HepG2 (cell line): ENCODE measurements around the gene INO80. TPM values are rescaled to one million over a fixed set of nuclear protein-coding genes. Genes with fewer than 3 reads are reported as not detected.
A peak's percentile ranks its signal among the peaks of the same experiment; 100 is the strongest.

Experiments used
- ARNT2 ChIP-seq: sonication (generic); formaldehyde crosslinking; IDR thresholded peaks from 2 replicates; pipeline ENCODE4 v1.8.0; 2022; ENCODE audit warnings: mild to moderate bottlenecking, low read depth, missing genetic modification reagents, moderate library complexity
- BORCS8-MEF2B ChIP-seq: sonication (generic); formaldehyde crosslinking; IDR thresholded peaks from 2 replicates; pipeline ENCODE4 v1.8.0; 2022; ENCODE audit warnings: mild to moderate bottlenecking, missing genetic modification reagents
- BRD4 ChIP-seq: sonication (generic); formaldehyde crosslinking; IDR thresholded peaks from 2 replicates; pipeline ENCODE4 v1.4.0; 2020; ENCODE audit warnings: missing genetic modification reagents
- CEBPG ChIP-seq: IDR thresholded peaks from 2 replicates; pipeline ENCODE4 v1.6.1; 2016
- HES4 ChIP-seq: sonication (generic); formaldehyde crosslinking; IDR thresholded peaks from 2 replicates; pipeline ENCODE4 v1.9.0; 2021; ENCODE audit warnings: mild to moderate bottlenecking, missing genetic modification reagents, borderline replicate concordance
- KLF15 ChIP-seq: sonication (generic); formaldehyde crosslinking; IDR thresholded peaks from 2 replicates; pipeline ENCODE4 v1.8.1; 2023; ENCODE audit warnings: borderline replicate concordance, mild to moderate bottlenecking, inconsistent platforms, missing genetic modification reagents, mixed read lengths
- KMT2A ChIP-seq: sonication (generic); formaldehyde crosslinking; IDR thresholded peaks from 2 replicates; pipeline ENCODE4 v1.4.0; 2020; ENCODE audit warnings: missing genetic modification reagents
- NFYB ChIP-seq: sonication (generic); formaldehyde crosslinking; IDR thresholded peaks from 2 replicates; pipeline ENCODE4 v1.4.0; 2020; ENCODE audit warnings: missing genetic modification reagents
- PATZ1 ChIP-seq: sonication (generic); formaldehyde crosslinking; IDR thresholded peaks from 2 replicates; pipeline ENCODE4 v1.4.0; 2020; ENCODE audit warnings: missing genetic modification reagents
- PAX8 ChIP-seq: sonication (generic); formaldehyde crosslinking; IDR thresholded peaks from 2 replicates; pipeline ENCODE4 v1.8.0; 2022; ENCODE audit warnings: mild to moderate bottlenecking, missing genetic modification reagents, borderline replicate concordance
- PCBP2 ChIP-seq: fragments of 200-400 bp; formaldehyde crosslinking; optimal IDR thresholded peaks from 2 replicates; pipeline ENCODE3; 2018; ENCODE audit warnings: low read length, low read depth; ENCODE audit not compliant: poor library complexity, severe bottlenecking
- PITX1 ChIP-seq: sonication (generic); formaldehyde crosslinking; IDR thresholded peaks from 2 replicates; pipeline ENCODE4 v1.5.1; 2020; ENCODE audit warnings: mild to moderate bottlenecking, missing genetic modification reagents
- RBM39 ChIP-seq: fragments of 200-400 bp; formaldehyde crosslinking; IDR thresholded peaks from one replicate; pipeline ENCODE4 v1.6.1; 2018; ENCODE audit warnings: antibody characterized with exemption, mild to moderate bottlenecking, low read depth, low read length; ENCODE audit not compliant: poor library complexity, severe bottlenecking
- RNF2 ChIP-seq: fragments of 450-650 bp; conservative IDR thresholded peaks from 2 replicates; pipeline ENCODE4 v1.6.1; 2016; ENCODE audit warnings: low read depth
- RXRA ChIP-seq: sonication (generic); formaldehyde crosslinking; IDR thresholded peaks from 2 replicates; pipeline ENCODE4 v1.5.1; 2020; ENCODE audit warnings: missing genetic modification reagents
- SKI ChIP-seq: fragments of 450-650 bp; IDR thresholded peaks from one replicate; pipeline ENCODE4 v1.6.1; 2018; ENCODE audit warnings: mild to moderate bottlenecking; ENCODE audit not compliant: partially characterized antibody
- SP4 ChIP-seq: sonication (generic); formaldehyde crosslinking; IDR thresholded peaks from 2 replicates; pipeline ENCODE4 v1.8.1; 2023; ENCODE audit warnings: mild to moderate bottlenecking, missing genetic modification reagents
- THYN1 ChIP-seq: sonication (generic); formaldehyde crosslinking; IDR thresholded peaks from 2 replicates; pipeline ENCODE4 v1.8.1; 2023; ENCODE audit warnings: low read depth, mild to moderate bottlenecking, moderate library complexity, missing genetic modification reagents, borderline replicate concordance
- ZNF33B ChIP-seq: sonication (generic); formaldehyde crosslinking; IDR thresholded peaks from 2 replicates; pipeline ENCODE4 v1.5.1; 2020; ENCODE audit warnings: mild to moderate bottlenecking, missing genetic modification reagents
- ZNF674 ChIP-seq: sonication (generic); formaldehyde crosslinking; IDR thresholded peaks from 2 replicates; pipeline ENCODE4 v1.5.0; 2020; ENCODE audit warnings: low read depth, mild to moderate bottlenecking, missing genetic modification reagents
- ZNF766 ChIP-seq: sonication (generic); formaldehyde crosslinking; IDR thresholded peaks from 2 replicates; pipeline ENCODE4 v1.5.0; 2020; ENCODE audit warnings: missing genetic modification reagents, borderline replicate concordance
- ZNF878 ChIP-seq: sonication (generic); formaldehyde crosslinking; IDR thresholded peaks from 2 replicates; pipeline ENCODE4 v1.8.1; 2023; ENCODE audit warnings: mild to moderate bottlenecking, missing genetic modification reagents, moderate library complexity
- polyA plus RNA-seq, 8 experiments: library from polyadenylated mRNA; depleted of rRNA in 3 of 8; stranded (reverse) in 7 of 8; unstranded in 1 of 8; fragments of >200 nt; fragmentation: Illumina TruSeq in 4 of 8; extraction: Trizol in 4 of 8; gene quantifications; 2 replicates each; pipeline versions ENCODE4 v1.2.1 to v1.2.3, GENCODE V29; 2011 to 2016; ENCODE audit warnings: low read depth in 4 of 8, missing spikeins in 1 of 8, mixed read lengths in 1 of 8; ENCODE audit not compliant: insufficient read depth in 1 of 8
- total RNA-seq, 5 experiments: library from RNA; depleted of rRNA; stranded (reverse); fragments of >200 nt; fragmentation: Illumina TruSeq; extraction: Trizol; gene quantifications; 2 replicates each; pipeline ENCODE4 v1.2.3, GENCODE V29; 2016; ENCODE audit warnings: low read depth in 1 of 5
- TF ChIP-seq, protein P1 (sequence below): sonication (generic); formaldehyde crosslinking; IDR thresholded peaks from 2 replicates; pipeline ENCODE4 v1.5.0; 2020; ENCODE audit warnings: missing genetic modification reagents, mild to moderate bottlenecking, borderline replicate concordance
- TF ChIP-seq, protein P2 (sequence below): sonication (generic); formaldehyde crosslinking; IDR thresholded peaks from 2 replicates; pipeline ENCODE4 v1.4.0; 2020; ENCODE audit warnings: mild to moderate bottlenecking, missing genetic modification reagents
- TF ChIP-seq, protein P3 (sequence below): sonication (generic); formaldehyde crosslinking; IDR thresholded peaks from 2 replicates; pipeline ENCODE4 v1.9.0; 2022; ENCODE audit warnings: missing genetic modification reagents, mild to moderate bottlenecking, borderline replicate concordance

The INO80 gene
- total and polyA plus RNA-seq, 2 of the 13 experiments (the other 11 are each of a cell fraction or from before 2014, with no cell fraction given), result 3.6 to 14.8 TPM

DNA sequence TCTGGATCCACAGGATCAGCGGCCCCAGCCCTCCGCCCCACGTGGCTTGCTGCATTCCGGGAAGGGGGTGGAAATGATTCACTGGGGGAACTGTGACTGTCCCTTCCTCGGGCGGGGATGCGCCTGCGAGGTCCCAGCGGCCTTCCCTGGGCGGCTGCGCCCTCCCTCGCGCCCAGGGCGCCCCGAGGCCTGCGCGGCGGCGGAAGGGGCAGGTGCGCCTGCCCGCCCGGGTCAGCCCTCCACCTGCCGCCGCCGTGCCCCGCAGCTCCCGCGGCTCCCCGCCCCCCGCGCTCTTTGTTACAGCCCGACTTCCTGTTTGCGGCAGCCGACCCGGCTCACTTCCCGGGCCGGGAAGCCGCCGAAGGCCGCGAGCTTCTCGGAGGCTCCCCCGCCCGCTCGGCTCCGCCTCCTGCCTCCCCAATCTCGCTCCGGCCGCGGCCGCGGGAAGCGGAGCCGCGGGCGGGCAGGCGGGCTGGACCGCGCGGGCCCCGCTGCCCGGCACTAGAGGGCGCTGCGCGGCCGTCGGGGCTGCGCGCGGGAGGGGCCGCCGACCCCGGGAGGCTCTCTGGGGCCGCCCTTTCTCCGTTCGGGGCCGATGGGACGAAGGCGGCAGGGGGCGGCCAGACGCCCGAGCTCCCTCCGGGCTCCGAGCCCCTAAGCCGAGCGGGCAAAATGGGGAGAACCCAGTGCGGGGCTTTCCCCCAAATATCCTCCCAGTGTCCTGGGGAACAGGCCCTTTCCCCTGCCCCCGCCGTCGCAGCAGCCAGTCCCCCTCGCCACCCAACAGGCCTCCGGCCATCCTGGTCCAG, 174.3 kb downstream of the INO80 start (continued):
- TF ChIP-seq, protein P1, sequence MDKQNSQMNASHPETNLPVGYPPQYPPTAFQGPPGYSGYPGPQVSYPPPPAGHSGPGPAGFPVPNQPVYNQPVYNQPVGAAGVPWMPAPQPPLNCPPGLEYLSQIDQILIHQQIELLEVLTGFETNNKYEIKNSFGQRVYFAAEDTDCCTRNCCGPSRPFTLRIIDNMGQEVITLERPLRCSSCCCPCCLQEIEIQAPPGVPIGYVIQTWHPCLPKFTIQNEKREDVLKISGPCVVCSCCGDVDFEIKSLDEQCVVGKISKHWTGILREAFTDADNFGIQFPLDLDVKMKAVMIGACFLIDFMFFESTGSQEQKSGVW (CRISPR knock-in tag), result no peak
- TF ChIP-seq RBM39, result no peak
- TF ChIP-seq PATZ1, result peak; percentile 12; the same call in 1 of the 2 replicates
- TF ChIP-seq PCBP2, result no peak
- TF ChIP-seq BRD4 (CRISPR knock-in tag), result 0 out of 2 replicates have a peak, but pooled peaks have one; percentile 17
- TF ChIP-seq CEBPG (CRISPR knock-in tag), result no peak
- TF ChIP-seq, protein P2, sequence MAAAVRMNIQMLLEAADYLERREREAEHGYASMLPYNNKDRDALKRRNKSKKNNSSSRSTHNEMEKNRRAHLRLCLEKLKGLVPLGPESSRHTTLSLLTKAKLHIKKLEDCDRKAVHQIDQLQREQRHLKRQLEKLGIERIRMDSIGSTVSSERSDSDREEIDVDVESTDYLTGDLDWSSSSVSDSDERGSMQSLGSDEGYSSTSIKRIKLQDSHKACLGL (CRISPR knock-in tag), result peak; percentile 50; the same call in 1 of the 2 replicates
- peak; percentile 53 for TF ChIP-seq SP4
- peak; percentile 59 for TF ChIP-seq ARNT2 (CRISPR knock-in tag)
- TF ChIP-seq ZNF878 (CRISPR knock-in tag), result no peak
- TF ChIP-seq BORCS8-MEF2B, result peak; percentile 67; the same call in 1 of the 2 replicates
- TF ChIP-seq ZNF674 (CRISPR knock-in tag), result 0 out of 2 replicates have a peak, but pooled peaks have one; percentile 5
- no peak for TF ChIP-seq THYN1 (CRISPR knock-in tag)
- peak; percentile 43; the same call in 1 of the 2 replicates for TF ChIP-seq ZNF33B (CRISPR knock-in tag)
- peak; percentile 55; the same call in 1 of the 2 replicates for TF ChIP-seq HES4 (CRISPR knock-in tag)
- TF ChIP-seq PITX1 (CRISPR knock-in tag), result no peak
- TF ChIP-seq ZNF766 (CRISPR knock-in tag), result peak; percentile 50; the same call in 1 of the 2 replicates
- TF ChIP-seq KMT2A, result no peak
- no peak for TF ChIP-seq SKI
- TF ChIP-seq NFYB, result no peak
- TF ChIP-seq, protein P3, sequence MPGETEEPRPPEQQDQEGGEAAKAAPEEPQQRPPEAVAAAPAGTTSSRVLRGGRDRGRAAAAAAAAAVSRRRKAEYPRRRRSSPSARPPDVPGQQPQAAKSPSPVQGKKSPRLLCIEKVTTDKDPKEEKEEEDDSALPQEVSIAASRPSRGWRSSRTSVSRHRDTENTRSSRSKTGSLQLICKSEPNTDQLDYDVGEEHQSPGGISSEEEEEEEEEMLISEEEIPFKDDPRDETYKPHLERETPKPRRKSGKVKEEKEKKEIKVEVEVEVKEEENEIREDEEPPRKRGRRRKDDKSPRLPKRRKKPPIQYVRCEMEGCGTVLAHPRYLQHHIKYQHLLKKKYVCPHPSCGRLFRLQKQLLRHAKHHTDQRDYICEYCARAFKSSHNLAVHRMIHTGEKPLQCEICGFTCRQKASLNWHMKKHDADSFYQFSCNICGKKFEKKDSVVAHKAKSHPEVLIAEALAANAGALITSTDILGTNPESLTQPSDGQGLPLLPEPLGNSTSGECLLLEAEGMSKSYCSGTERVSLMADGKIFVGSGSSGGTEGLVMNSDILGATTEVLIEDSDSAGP (CRISPR knock-in tag), result peak; percentile 38
- no peak for TF ChIP-seq KLF15 (CRISPR knock-in tag)
- 0 out of 2 replicates have a peak, but pooled peaks have one; percentile 65 for TF ChIP-seq PAX8
- peak; percentile 87; the same call in 1 of the 2 replicates for TF ChIP-seq RNF2
- TF ChIP-seq RXRA (CRISPR knock-in tag), result no peak
